ENCODE data around the gene CCDC86.
A peak's percentile ranks its signal among the peaks of the same experiment; 100 is the strongest.

The CCDC86 gene

GRCh38 chr11:60836866-60837515 is 4.9 kb upstream of the CCDC86 start:
- H3K9ac ChIP-seq (ENCODE audit: low read length), result no peak overlapping the region
- no peak overlapping the region for H2BK5ac ChIP-seq (ENCODE audit: low read depth, low read length, poor library complexity)
- peaks cover 0 to 10% of the 10 kb centered on the region in 2 experiments for H3K4me1 ChIP-seq (ENCODE audit: control insufficient read depth in 1 of 2, insufficient read depth in 2 of 2, low read length in 2 of 2)
- H4K91ac ChIP-seq (ENCODE audit: low read depth, low read length), result no peak overlapping the region
- H3K4me3 ChIP-seq (ENCODE audit: low read depth, low read length), result no peak overlapping the region
- H3K79me2 ChIP-seq (ENCODE audit: control insufficient read depth, insufficient read depth, low read length, poor library complexity), result peaks cover under 1% of the 10 kb centered on the region
- H2AK5ac ChIP-seq (ENCODE audit: low read length), result no peak overlapping the region
- WGBS (ENCODE audit: extremely low coverage, insufficient coverage, insufficient read length), result no CpG with 5 or more reads among the region's 9 CpGs
- H3K4ac ChIP-seq (ENCODE audit: low read depth, low read length), result no peak overlapping the region
- no peaks in the 10 kb centered on the region for H3K9me3 ChIP-seq (ENCODE audit: insufficient read depth, low read depth, low read length)
- no peaks in the 10 kb centered on the region for H3K27me3 ChIP-seq (ENCODE audit: insufficient read depth, low read length)
- H3K23ac ChIP-seq (ENCODE audit: low read length), result no peak overlapping the region
- H2BK12ac ChIP-seq (ENCODE audit: low read length), result no peak overlapping the region
- DNase-seq, result no peak
- H3K18ac ChIP-seq (ENCODE audit: low read length), result no peak overlapping the region
- H4K12ac ChIP-seq (ENCODE audit: low read depth, low read length), result no peak overlapping the region
- no peak overlapping the region for H2BK120ac ChIP-seq (ENCODE audit: insufficient read depth, low read length, poor library complexity)
- no peaks in the 10 kb centered on the region for H3K36me3 ChIP-seq (ENCODE audit: control insufficient read depth in 1 of 2, insufficient read depth in 2 of 2, low read length in 2 of 2)
- H3K79me1 ChIP-seq (ENCODE audit: low read length), result peaks cover 6% of the 10 kb centered on the region
- no peak overlapping the region for H3K27ac ChIP-seq (ENCODE audit: low read depth, low read length)
- H4K8ac ChIP-seq (ENCODE audit: low read depth, low read length), result no peak overlapping the region
- no peak overlapping the region for H3K14ac ChIP-seq (ENCODE audit: low read length)
- H3K4me2 ChIP-seq (ENCODE audit: low read length), result no peak overlapping the region
- H2AFZ ChIP-seq (ENCODE audit: insufficient read depth, low read length, poor library complexity), result no peak overlapping the region

DNA sequence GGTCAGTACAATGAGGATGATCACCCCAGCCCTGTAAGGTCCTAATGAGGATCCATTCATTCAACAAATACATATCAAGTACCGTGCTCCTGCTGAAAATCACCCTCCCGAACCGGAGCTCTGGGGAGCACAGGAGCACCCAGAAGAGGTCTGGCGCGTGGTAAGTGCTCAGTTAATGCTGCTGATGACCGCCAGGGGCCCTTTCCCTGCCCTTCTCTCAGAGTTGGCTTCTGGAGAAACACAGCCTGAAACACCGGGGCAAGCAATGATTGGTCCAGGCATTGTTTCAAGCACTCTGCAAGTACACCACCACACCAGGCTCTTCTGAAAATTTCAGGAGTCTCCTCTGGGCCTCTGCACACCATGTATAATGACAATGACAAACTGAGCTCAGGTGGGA is 3.8 kb upstream of the CCDC86 start:
- Histone ChIP-seq H2BK120ac (ENCODE audit: insufficient read depth, low read length, poor library complexity) (no peak overlapping the region), H3K27ac (ENCODE audit: low read depth, low read length) (no peak overlapping the region), H3K9ac (ENCODE audit: low read length) (no peak overlapping the region), H2AK5ac (ENCODE audit: low read length) (no peak overlapping the region), H4K91ac (ENCODE audit: low read depth, low read length) (no peak overlapping the region), H3K23ac (ENCODE audit: low read length) (no peak overlapping the region), H3K4me2 (ENCODE audit: low read length) (no peak overlapping the region), H3K27me3 (ENCODE audit: insufficient read depth, low read length) (no peaks in the 10 kb centered on the region), H4K12ac (ENCODE audit: low read depth, low read length) (no peak overlapping the region), H3K79me1 (ENCODE audit: low read length) (peaks cover 11% of the 10 kb centered on the region), H3K14ac (ENCODE audit: low read length) (no peak overlapping the region), H2BK5ac (ENCODE audit: low read depth, low read length, poor library complexity) (no peak overlapping the region), H2BK12ac (ENCODE audit: low read length) (no peak overlapping the region), H3K4ac (ENCODE audit: low read depth, low read length) (no peak overlapping the region), H3K4me3 (ENCODE audit: low read depth, low read length) (no peak overlapping the region), H3K9me3 (ENCODE audit: insufficient read depth, low read depth, low read length) (no peaks in the 10 kb centered on the region), H3K79me2 (ENCODE audit: control insufficient read depth, insufficient read depth, low read length, poor library complexity) (peaks cover 9% of the 10 kb centered on the region), H2AFZ (ENCODE audit: insufficient read depth, low read length, poor library complexity) (no peak overlapping the region), H3K4me1 (ENCODE audit: control insufficient read depth in 1 of 2, insufficient read depth in 2 of 2, low read length in 2 of 2) (peaks cover 0 to 14% of the 10 kb centered on the region in 2 experiments), H3K36me3 (ENCODE audit: control insufficient read depth in 1 of 2, insufficient read depth in 2 of 2, low read length in 2 of 2) (no peaks in the 10 kb centered on the region), H3K18ac (ENCODE audit: low read length) (no peak overlapping the region), H4K8ac (ENCODE audit: low read depth, low read length) (no peak overlapping the region)
- no CpG with 5 or more reads among the region's 7 CpGs for WGBS (ENCODE audit: extremely low coverage, insufficient coverage, insufficient read length)
- DNase-seq, result no peak

DNA sequence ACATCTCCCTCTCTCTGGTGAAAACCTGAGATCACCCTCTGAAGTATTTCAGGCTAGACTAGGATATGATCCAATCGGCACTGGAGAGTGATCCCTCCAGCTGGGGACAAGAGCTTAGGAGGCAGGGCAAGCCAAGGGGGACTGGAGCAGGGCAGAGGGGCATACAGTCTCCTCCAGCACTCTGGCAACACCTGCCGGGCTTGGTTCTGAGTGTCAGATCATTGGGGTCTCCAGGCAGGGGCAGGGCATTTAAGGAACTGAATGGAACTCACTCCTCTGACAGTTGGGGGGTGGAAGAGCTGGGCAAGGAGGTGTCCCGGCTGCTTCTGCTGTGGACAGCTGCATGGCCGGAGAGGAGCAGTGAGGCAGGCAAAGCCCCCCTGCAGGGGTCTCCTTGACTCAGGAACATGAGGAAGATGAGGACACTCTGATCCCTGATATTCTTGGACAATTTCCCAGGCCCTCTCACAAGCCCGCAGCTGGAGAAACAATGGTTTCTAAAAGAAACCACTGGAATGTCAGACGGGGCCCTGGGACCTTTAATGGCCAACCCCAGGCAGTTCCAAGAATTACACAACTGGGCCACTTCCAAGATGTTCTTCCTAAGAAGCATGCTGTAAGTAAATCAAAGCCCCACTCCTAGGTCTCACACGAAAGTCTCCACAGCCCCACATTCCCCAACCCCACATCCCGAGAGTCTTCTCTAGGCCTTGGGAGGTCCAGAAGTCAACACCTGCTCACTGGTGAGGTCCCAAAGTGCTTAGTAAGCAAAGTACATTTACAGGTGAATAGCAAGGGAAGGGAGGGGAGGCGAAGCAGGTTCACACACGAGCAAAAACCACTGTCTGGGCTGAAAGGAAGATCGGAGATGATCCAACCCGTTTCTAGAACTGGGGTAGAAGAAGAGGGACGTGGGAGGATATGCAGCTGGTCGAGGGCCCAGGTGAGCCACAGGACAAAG is 1.2 kb upstream of the CCDC86 start:
- no peak overlapping the region for H3K9ac ChIP-seq (ENCODE audit: low read length)
- H2BK120ac ChIP-seq (ENCODE audit: insufficient read depth, low read length, poor library complexity), result peak overlapping the region; percentile 9
- H2BK5ac ChIP-seq (ENCODE audit: low read depth, low read length, poor library complexity), result no peak overlapping the region
- H3K4me3 ChIP-seq (ENCODE audit: low read depth, low read length), result no peak overlapping the region
- H3K9me3 ChIP-seq (ENCODE audit: insufficient read depth, low read depth, low read length), result no peaks in the 10 kb centered on the region
- H3K27me3 ChIP-seq (ENCODE audit: insufficient read depth, low read length), result no peaks in the 10 kb centered on the region
- H4K12ac ChIP-seq (ENCODE audit: low read depth, low read length), result peak overlapping the region; percentile 51
- peak overlapping the region; percentile 50 for H3K27ac ChIP-seq (ENCODE audit: low read depth, low read length)
- peak overlapping the region; percentile 4 for H3K4ac ChIP-seq (ENCODE audit: low read depth, low read length)
- H3K79me2 ChIP-seq (ENCODE audit: control insufficient read depth, insufficient read depth, low read length, poor library complexity), result peaks cover 9% of the 10 kb centered on the region
- no peak for DNase-seq
- no peaks in the 10 kb centered on the region for H3K36me3 ChIP-seq (ENCODE audit: control insufficient read depth in 1 of 2, insufficient read depth in 2 of 2, low read length in 2 of 2)
- H3K14ac ChIP-seq (ENCODE audit: low read length), result no peak overlapping the region
- H2AFZ ChIP-seq (ENCODE audit: insufficient read depth, low read length, poor library complexity), result no peak overlapping the region
- WGBS (ENCODE audit: extremely low coverage, insufficient coverage, insufficient read length), result no CpG with 5 or more reads among the region's 14 CpGs
- H2BK12ac ChIP-seq (ENCODE audit: low read length), result peak overlapping the region; percentile 29
- peaks cover 8 to 23% of the 10 kb centered on the region in 2 experiments for H3K4me1 ChIP-seq (ENCODE audit: control insufficient read depth in 1 of 2, insufficient read depth in 2 of 2, low read length in 2 of 2)
- no peak overlapping the region for H3K23ac ChIP-seq (ENCODE audit: low read length)
- no peak overlapping the region for H3K18ac ChIP-seq (ENCODE audit: low read length)
- H4K8ac ChIP-seq (ENCODE audit: low read depth, low read length), result peak overlapping the region; percentile 72
- H3K4me2 ChIP-seq (ENCODE audit: low read length), result no peak overlapping the region
- peaks cover 11% of the 10 kb centered on the region for H3K79me1 ChIP-seq (ENCODE audit: low read length)
- peak overlapping the region; percentile 70 for H4K91ac ChIP-seq (ENCODE audit: low read depth, low read length)
- peak overlapping the region; percentile 56 for H2AK5ac ChIP-seq (ENCODE audit: low read length)

GRCh38 chr11:60842668-60843600 is 1.0 kb downstream of the CCDC86 start:
- H3K9ac ChIP-seq (ENCODE audit: low read length), result peak overlapping the region; percentile 95
- no peak overlapping the region for H2AK5ac ChIP-seq (ENCODE audit: low read length)
- peak overlapping the region; percentile 52 for H4K8ac ChIP-seq (ENCODE audit: low read depth, low read length)
- no peak for DNase-seq
- H4K12ac ChIP-seq (ENCODE audit: low read depth, low read length), result peak overlapping the region; percentile 49
- H3K36me3 ChIP-seq (ENCODE audit: control insufficient read depth in 1 of 2, insufficient read depth in 2 of 2, low read length in 2 of 2), result peaks cover 2 to 5% of the 10 kb centered on the region in 2 experiments
- H3K4me2 ChIP-seq (ENCODE audit: low read length), result peak overlapping the region; percentile 100
- H3K18ac ChIP-seq (ENCODE audit: low read length), result peak overlapping the region; percentile 50
- H3K27ac ChIP-seq (ENCODE audit: low read depth, low read length), result no peak overlapping the region
- no peak overlapping the region for H3K14ac ChIP-seq (ENCODE audit: low read length)
- H3K4me1 ChIP-seq (ENCODE audit: control insufficient read depth in 1 of 2, insufficient read depth in 2 of 2, low read length in 2 of 2), result peaks cover 8 to 23% of the 10 kb centered on the region in 2 experiments
- no CpG with 5 or more reads among the region's 23 CpGs for WGBS (ENCODE audit: extremely low coverage, insufficient coverage, insufficient read length)
- peaks cover 9% of the 10 kb centered on the region for H3K79me2 ChIP-seq (ENCODE audit: control insufficient read depth, insufficient read depth, low read length, poor library complexity)
- peak overlapping the region; percentile 95 for H3K4me3 ChIP-seq (ENCODE audit: low read depth, low read length)
- peak overlapping the region; percentile 81 for H3K4ac ChIP-seq (ENCODE audit: low read depth, low read length)
- H3K27me3 ChIP-seq (ENCODE audit: insufficient read depth, low read length), result no peaks in the 10 kb centered on the region
- H3K23ac ChIP-seq (ENCODE audit: low read length), result no peak overlapping the region
- H3K9me3 ChIP-seq (ENCODE audit: insufficient read depth, low read depth, low read length), result peaks cover 2% of the 10 kb centered on the region
- H2BK120ac ChIP-seq (ENCODE audit: insufficient read depth, low read length, poor library complexity), result no peak overlapping the region
- no peak overlapping the region for H2BK12ac ChIP-seq (ENCODE audit: low read length)
- H2AFZ ChIP-seq (ENCODE audit: insufficient read depth, low read length, poor library complexity), result peak overlapping the region; percentile 58
- peak overlapping the region; percentile 48 for H4K91ac ChIP-seq (ENCODE audit: low read depth, low read length)
- H3K79me1 ChIP-seq (ENCODE audit: low read length), result peaks cover 11% of the 10 kb centered on the region
- H2BK5ac ChIP-seq (ENCODE audit: low read depth, low read length, poor library complexity), result peak overlapping the region; percentile 11
